ENCODE measurements around the gene ZNF19.

Gene ZNF19

GRCh38 chr16:71484006-71484893, 4.9 kb downstream of the ZNF19 start:
- peak; percentile 71 for DNase-seq

GRCh38 chr16:71482569-71482968, 6.6 kb downstream of the ZNF19 start:
- DNase-seq: no peak

- no peak for DNase-seq
Observed at GRCh38 chr16:71480956-71481355, 8.2 kb downstream of the ZNF19 start.

- DNase-seq: no peak
Observed at GRCh38 chr16:71479420-71479819, 9.7 kb downstream of the ZNF19 start.

GRCh38 chr16:71476457-71477124, 12.5 kb downstream of the ZNF19 start:
- DNase-seq: no peak

- DNase-seq: no peak
Observed at GRCh38 chr16:71474864-71475263, 14.3 kb downstream of the ZNF19 start.

- DNase-seq: no peak
Observed at GRCh38 chr16:71473891-71474290, 15.2 kb downstream of the ZNF19 start.

GRCh38 chr16:71472931-71473330, 16.2 kb downstream of the ZNF19 start:
- DNase-seq: no peak

- no peak for DNase-seq
Observed at GRCh38 chr16:71472051-71472450, 17.1 kb downstream of the ZNF19 start.

- no peak for DNase-seq
Observed at GRCh38 chr16:71467810-71468209, 21.3 kb downstream of the ZNF19 start.

GRCh38 chr16:71464231-71464630, 24.9 kb downstream of the ZNF19 start:
- no peak for DNase-seq

- peak; percentile 79 for DNase-seq
Observed at GRCh38 chr16:71461686-71462648, 27.2 kb downstream of the ZNF19 start, which contains the start of gene ZNF23. TSS of gene ZNF23 (minus strand) at chr16:71462247. CDS start at chr16:71456796, 5,451 bp downstream.

- no peak for DNase-seq
Observed at GRCh38 chr16:71460941-71461340, 28.2 kb downstream of the ZNF19 start.

GRCh38 chr16:71460236-71460635, 28.9 kb downstream of the ZNF19 start:
- DNase-seq: no peak

GRCh38 chr16:71459510-71459909, 29.6 kb downstream of the ZNF19 start:
- no peak for DNase-seq

- no peak for DNase-seq
Observed at GRCh38 chr16:71456801-71457200, 32.3 kb downstream of the ZNF19 start.

GRCh38 chr16:71453036-71453435, 36.1 kb downstream of the ZNF19 start:
- DNase-seq: no peak

- DNase-seq: no peak
Observed at GRCh38 chr16:71449020-71449419, 40.1 kb downstream of the ZNF19 start.

GRCh38 chr16:71448274-71448866, 40.8 kb downstream of the ZNF19 start:
- no peak for DNase-seq

GRCh38 chr16:71443714-71444113, 45.4 kb downstream of the ZNF19 start:
- no peak for DNase-seq

GRCh38 chr16:71442051-71442440, 47.1 kb downstream of the ZNF19 start, which contains the start of gene TLE7:
TSS of gene TLE7 (minus strand) at chr16:71442054. CDS start at chr16:71433324, 8,730 bp downstream.
- DNase-seq: no peak

- no peak for DNase-seq
Observed at GRCh38 chr16:71441348-71442050, 47.6 kb downstream of the ZNF19 start.
